NCI-H748 (cell line): Measurements from ENCODE around the gene HCK.

Experiments used
- DNase-seq: peaks from one replicate; lab custom pipeline; 2025; ENCODE audit not compliant: unreplicated experiment; lab: John Stamatoyannopoulos, UW

HCK gene

GRCh38 chr20:32052090-32052777 lies at the start of gene HCK:
HCK (plus strand) TSS chr20:32052242.
- DNase-seq, result peak; percentile 31

- no peak for DNase-seq
Observed at GRCh38 chr20:32003325-32003724, 48.7 kb upstream of the HCK start.

- DNase-seq, result no peak
Observed at GRCh38 chr20:32004963-32005362, 47.1 kb upstream of the HCK start.

GRCh38 chr20:32006053-32006452 lies 46.0 kb upstream of the HCK start:
- no peak for DNase-seq

GRCh38 chr20:32006841-32007786 lies 44.9 kb upstream of the HCK start:
- DNase-seq, result peak; percentile 63

GRCh38 chr20:32007787-32008616 lies 44.0 kb upstream of the HCK start:
- DNase-seq, result peak; percentile 14

- no peak for DNase-seq
Observed at GRCh38 chr20:32009564-32009963, 42.5 kb upstream of the HCK start.

GRCh38 chr20:32010101-32010500 lies 41.9 kb upstream of the HCK start, which contains the start of gene CCM2L:
CCM2L (plus strand) TSS chr20:32010438; CDS start chr20:32010455, 17 bp downstream.
- no peak for DNase-seq

- peak; percentile 6 for DNase-seq
Observed at GRCh38 chr20:32010666-32011065, 41.4 kb upstream of the HCK start.

GRCh38 chr20:32012159-32012688 lies 39.8 kb upstream of the HCK start:
- DNase-seq, result no peak

GRCh38 chr20:32013326-32013725 lies 38.7 kb upstream of the HCK start:
- no peak for DNase-seq

GRCh38 chr20:32017711-32018251 lies 34.3 kb upstream of the HCK start:
- peak; percentile 98 for DNase-seq

GRCh38 chr20:32018269-32019155 lies 33.5 kb upstream of the HCK start:
- peak; percentile 93 for DNase-seq

GRCh38 chr20:32019156-32019510 lies 32.9 kb upstream of the HCK start:
- peak; percentile 73 for DNase-seq

- DNase-seq, result no peak
Observed at GRCh38 chr20:32019563-32020463, 32.2 kb upstream of the HCK start.

GRCh38 chr20:32021091-32021490 lies 31.0 kb upstream of the HCK start:
- DNase-seq, result no peak

- no peak for DNase-seq
Observed at GRCh38 chr20:32024683-32025295, 27.3 kb upstream of the HCK start.

GRCh38 chr20:32027643-32028042 lies 24.4 kb upstream of the HCK start:
- no peak for DNase-seq
